SKM-1 treated with dmso at 0.1 percent for 144 hours (cell line): Measurements from ENCODE around the gene SPOCD1.
"Not testable (repeated sequence)": the region's sequence is repeated elsewhere in the genome, so short reads cannot be mapped to it uniquely, and the experiment has no call there.

Experiments
- DNase-seq: peaks from one replicate; lab custom pipeline; 2025; ENCODE audit not compliant: unreplicated experiment; lab: John Stamatoyannopoulos, UW

The SPOCD1 gene

DNA sequence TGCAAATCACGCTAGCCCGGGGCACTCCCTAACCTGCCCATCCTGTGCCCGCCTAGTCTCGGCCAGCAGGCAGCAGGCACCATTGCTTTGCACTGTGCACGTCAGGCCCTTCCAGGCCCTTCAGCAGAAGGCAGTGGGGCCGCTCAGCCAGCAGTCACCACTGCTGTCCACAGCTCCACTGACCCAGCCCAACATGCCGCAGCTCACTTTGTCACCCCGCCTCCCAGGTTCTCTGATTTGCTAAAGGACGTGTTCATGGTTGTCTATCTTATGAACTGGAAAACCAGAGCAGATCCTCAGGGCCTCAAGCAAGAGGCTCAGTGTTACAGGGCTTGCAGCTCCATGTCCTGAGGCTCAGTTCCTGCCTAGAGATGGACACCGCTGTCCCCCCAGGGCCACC, 14.2 kb upstream of the SPOCD1 start:
- no peak for DNase-seq

DNA sequence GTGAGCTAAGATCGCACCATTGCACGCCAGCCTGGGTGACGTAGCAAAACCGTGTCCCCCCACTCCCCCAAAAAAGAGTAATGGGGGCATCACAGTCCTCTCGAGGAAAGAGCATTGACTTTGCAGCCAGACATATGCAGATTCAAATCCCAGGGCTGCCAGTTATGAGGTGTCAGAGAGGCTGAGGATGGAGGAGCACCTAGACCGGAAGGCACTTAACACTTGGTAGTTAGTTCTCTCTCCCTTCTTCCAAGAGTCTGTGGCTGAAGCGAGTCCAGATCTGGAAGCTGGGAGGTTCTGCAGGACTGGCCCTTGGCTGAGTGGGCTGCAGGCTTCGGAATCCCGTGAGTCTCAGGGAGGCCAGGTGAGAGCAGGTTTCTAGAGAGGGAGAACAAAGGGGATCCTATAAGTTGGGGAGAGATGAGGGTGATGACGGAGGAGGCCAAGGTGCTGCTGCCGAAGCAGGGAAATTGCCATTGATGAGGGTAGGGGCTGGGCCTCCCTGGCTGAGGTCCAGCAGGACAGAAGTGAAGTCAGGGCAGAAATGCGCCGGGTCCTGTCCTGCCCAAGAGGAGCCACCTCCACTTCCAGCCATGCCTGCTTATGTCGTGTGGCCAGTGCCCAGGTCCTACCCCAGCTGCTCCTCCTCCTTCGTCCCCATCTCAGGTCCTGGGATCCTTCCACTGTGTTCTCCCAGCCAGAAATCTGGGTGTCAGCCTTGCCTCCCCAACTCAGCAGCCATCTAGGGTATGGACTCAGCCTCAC, 13.3 kb upstream of the SPOCD1 start:
- no peak for DNase-seq

DNA sequence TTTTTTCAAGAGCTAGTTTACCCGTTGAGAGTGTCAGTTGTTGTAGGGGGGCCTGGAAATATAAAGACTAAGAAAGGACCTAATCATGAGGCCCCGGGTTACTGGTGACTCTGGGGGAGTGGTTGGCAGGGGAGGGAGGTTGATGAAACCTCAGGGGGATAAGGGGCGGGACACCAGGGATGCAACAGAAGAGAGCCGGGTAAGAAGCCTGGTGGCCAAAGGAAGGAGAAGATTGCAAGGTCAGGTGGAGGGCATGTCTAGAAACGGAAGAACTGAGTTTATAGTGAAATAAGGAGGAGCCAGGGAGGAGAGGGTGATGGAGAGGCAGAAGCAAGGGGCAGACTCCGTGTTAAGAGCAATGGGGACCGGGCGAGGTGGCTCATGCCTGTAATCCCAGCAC, 12.5 kb upstream of the SPOCD1 start:
- peak; percentile 68 for DNase-seq

DNA sequence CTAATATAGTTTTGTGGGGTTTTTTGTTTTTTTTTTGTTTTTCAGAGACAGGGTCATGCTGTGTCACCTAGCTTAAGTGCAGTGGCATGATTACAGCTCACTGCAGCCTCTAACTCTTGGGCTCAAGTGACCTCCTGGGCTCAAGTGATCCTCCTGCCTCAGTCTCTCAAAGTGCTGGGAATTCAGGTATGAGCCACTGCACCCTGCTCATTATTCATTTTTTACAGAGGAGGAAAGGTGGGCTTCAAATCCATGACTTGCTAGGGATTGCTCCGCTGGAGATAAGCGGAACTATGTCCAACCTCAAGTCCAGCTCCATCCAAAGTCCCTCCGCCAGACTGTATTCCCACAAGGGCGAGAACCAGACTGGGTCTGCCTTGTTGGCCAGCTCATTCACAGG, 8.0 kb upstream of the SPOCD1 start:
- no peak for DNase-seq

DNA sequence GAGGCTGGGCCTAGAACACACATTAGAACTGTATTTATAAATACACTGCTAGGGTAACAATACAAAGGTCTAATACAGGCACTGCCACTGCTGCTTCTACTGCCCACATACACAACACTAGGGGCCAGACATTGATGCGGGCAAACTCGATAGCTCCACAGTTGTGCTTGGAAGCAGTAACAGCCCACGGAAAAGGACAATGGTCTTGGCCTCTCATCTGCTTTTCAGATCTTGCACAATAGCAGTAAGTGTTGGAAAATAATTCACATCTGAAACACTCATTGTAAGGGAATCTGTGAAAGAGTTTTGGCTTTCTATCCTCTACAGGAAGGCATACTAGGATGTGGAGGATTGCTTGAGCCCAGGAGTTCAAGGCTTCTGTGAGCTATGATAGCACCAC, 6.9 kb upstream of the SPOCD1 start:
- DNase-seq, result no peak

DNA sequence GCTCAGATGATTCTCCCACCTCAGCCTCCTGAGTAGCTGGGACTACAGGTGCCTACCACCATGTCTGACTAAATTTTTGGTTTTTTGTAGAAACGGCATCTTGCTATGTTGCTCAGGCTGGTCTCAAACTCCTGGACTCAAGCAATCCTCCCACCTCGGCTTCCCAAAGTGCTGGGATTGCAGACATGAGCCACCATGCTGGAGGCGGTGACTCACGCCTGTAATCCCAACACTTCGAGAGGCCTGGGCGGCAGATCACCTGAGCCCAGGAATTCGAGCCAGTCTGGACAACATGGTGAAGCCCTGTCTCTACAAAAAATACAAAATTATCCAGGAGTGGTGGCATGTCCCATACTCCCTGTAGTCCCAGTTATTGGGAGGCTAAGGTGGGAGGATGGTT, 4.4 kb upstream of the SPOCD1 start:
- DNase-seq, result not testable (repeated sequence)

DNA sequence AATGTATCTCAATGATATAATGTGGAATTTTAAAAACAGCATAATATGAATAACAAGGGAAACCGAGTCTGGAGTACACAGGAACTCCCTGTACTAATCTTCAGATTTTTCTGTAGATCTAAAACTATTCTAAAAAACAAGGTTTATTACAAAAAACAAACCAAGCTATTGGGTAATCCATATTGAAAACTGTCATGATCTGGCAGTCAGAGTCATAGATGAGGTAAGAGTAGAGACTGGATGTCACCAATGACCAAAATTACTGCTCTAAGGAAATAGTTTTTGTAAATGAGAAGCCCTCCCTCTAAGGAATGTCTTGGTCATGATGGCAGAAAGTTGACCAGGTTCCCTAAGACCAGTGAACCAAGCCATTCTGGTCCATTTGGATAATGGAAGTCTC, 2.4 kb upstream of the SPOCD1 start:
- DNase-seq, result no peak

DNA sequence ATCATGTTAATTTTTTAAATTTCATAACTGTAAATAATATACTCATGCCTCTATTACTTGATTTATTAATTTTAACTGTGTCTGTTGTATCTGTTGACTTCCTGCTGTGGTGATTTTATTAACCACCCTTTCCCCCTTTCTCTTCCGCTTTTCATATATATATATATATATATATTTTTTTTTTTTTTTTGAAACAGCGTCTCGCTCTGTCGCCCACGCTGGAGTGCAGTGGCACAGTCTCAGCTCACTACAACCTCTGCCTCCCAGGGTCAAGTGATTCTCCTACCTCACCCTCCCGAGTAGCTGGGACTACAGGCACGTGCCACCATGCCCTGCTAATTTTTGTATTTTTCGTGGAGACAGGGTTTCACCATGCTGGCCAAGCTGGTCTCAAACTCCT, 1.1 kb upstream of the SPOCD1 start:
- DNase-seq, result not testable (repeated sequence)

DNA sequence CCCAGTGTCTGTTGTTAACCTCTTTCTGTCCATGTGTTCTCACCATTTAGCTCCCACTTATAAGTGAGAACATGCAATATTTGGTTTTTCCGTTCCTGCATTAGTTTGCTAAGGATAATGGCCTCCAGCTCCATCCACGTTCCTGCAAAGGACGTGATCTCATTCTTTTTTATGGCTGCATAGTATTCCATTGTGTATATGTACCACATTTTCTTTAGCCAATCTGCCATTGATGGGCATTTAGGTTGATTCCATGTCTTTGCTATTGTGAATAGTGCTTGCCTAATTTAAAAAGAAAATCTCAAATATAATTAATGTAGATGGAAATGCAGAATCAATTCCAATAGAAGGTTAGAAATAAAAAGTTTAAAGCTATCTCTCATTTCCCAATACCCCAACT, 679 bp upstream of the SPOCD1 start:
- not testable (repeated sequence) for DNase-seq

DNA sequence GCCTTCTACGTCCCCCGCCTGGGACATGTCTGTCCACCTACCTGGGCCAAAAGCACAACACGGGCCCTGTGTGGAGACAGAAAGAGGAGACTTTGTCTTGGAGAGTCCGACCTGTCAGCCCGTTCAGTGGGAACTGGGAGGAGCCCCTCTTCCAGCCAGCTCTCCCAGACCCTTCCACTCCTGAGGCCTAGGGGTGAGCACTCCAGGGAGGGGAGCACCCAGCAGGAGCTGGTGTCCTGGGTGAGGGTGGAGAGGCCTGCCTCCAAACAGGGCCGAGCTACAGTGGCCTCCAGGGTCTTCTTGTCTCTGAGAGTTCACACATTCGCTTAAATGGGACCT, 546 bp downstream of the SPOCD1 start:
- DNase-seq, result no peak

DNA sequence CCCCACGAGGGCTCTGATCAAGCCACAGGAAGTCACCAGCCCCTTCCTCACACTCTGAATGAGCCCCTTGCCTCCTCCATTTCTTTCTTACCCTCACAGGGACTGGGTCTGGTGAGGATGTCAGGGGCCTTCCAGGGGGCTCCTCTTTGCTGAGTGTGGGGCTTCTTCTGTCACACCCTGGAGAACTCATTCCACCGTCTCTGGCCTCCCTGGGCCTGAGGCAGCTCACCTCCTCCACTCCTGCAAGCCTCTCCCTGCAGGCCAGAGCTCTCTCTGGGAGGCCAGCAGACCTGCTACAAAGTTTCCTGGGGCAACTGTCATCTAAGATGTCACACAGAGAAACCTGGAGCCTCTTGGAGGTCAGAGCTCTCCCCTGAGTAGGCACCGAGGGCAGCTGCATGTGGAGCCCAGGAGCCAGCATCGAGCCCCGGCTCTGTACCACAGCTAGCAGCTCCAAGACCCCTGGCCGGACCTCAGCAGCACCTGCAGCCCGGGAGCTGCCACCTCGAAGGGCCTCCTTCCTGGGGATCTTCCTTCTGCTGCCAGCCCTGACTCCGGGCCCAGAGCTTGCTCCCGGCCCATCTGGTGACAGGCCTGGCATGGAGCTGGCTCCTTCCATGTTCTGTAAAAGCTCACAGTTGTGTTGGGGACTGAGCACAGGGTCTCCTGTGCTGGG, 1.1 kb downstream of the SPOCD1 start:
- DNase-seq, result no peak

DNA sequence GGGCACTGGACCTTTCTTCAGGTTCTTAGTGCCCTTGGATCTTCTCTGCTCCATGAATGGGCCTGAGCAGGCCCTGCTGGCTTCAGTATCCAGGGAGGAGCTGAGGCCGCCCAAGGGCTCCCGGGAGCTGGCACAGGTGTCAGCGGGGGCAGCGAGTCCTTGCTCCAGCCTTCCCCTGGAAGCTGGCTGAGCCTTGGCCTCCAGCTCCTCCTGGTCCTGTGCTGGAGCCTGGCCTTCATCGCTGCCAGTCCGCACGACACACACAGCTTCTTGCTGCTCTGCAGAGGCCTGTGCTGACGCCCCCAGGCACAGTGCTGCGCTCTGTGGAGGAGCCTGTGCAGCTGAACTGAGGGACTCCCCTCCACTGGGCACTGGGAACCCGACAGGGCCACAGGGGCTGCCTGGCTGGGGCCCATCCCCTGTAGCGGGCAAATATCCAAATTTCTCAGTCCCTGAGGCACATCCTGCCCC, 1.7 kb downstream of the SPOCD1 start:
- no peak for DNase-seq

DNA sequence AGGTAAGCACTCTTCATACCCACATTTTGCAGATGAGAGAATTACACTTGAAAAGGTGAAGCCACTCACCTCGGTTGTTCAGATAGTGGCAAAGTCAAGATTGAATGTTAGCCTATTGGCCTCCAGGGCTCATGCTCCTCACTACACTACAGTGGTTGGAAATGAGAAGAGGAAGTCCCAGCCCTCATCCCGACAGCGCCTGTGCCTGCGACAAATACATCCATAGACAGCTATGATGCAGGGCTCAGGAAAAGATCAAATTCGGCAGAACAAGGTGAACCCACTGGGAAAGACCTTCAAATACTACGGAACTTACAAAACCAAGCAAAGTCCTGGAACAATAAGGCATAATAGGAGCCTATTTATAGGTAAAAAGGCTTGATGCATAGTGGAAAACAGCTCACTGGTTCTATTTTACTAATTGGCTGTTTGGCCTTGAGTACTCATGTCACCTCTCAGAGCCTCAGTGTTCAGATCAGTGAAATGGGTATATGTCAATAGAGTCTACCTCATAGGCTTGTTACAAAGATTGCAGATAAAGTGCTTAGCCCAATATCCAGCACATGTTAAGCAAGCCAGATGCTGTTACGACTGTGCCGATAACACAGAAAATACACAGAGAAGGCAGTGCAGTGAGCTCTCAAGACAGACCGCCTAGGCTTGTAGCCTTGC, 3.5 kb downstream of the SPOCD1 start:
- no peak for DNase-seq

DNA sequence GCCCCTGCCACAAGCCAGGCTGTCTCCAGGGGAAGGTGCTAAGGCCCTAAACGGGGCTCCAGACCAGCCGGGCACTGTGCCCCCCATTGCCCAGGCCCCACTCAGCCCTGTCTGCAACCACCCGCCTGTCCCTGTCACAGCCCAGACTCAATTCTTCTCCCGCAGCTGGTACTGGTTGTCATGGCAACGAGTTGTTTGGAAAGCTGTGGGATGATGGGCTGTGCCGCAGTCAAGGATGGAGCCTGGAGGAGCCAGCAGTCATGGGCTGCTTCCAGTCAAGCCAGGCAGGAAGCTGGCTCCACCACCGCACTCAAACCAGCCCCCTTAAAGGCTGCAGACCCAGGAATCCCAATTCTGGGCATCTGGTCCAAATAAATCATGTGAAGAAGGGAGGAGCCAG, 4.2 kb downstream of the SPOCD1 start:
- DNase-seq, result no peak

DNA sequence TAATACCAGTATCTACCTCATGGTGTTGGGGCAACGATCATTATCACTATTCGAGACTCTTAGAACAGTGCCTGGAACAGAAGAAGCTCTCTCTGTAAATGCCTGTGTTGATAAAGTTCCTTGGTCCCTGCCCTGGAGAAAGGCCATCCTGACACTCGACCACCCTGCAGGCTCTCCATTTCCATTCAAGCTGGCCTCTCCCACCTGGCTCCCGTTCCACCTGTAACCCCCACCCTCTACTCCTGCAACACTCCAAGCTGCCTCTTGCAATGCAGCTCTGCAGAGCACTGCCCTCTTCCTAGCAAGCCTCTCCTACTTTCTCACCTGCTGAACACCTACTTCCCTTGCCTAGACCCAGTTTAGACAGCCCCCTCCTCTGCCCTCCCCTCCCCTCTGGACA, 6.1 kb downstream of the SPOCD1 start:
- no peak for DNase-seq

DNA sequence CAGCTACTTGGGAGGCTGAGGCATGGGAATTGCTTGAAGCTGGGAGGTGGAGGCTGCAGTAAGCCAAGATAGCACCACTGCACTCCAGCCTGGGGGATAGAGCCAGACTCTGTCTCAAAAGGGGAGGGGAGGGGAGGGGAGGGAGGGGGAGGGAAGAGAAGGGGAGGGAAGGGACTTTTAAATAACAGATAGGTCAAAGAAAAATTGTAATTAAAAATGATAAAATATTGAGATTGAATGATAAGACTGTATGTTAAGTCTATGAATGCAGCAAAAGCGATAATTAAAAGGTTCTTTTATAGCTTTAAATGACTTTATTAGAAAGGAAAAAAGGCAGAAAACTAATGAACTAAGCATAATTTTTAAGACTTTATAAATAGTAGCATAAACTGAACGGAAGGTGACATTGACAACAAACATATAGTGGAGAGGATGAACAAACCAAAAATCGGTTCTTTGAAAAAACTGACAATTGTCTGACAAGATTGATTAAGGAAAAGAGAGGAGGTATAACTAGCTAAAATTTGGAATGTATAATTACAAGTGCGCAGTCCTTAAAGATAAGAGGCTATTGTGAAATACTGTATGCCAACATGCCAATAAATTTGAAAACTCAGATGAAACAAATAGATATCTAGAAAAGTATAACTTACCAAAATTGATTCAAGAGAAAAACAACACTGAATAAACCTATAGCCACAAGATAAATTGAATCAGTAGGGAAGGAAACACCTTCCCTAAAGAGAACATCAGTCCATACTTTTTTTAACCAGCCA, 8.4 kb downstream of the SPOCD1 start:
- DNase-seq, result no peak

DNA sequence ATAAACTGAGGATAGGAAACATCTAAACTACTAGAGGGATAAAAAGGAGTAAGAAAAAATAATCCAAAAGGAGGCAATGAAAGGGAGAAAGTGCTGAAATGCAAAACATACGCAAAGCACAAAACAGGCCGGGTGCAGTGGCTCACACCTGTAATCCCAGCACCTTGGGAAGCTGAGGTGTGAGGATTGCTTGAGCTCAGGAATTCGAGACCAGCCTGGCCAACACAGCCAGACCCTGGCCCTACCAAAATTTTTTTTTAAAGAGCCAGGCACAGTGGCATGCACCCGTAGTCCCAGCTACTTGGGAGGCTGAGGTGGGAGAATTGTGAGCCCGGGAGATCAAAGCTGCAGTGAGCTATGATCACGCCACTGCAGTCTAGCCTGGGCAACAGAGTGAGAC, 10.5 kb downstream of the SPOCD1 start:
- no peak for DNase-seq

DNA sequence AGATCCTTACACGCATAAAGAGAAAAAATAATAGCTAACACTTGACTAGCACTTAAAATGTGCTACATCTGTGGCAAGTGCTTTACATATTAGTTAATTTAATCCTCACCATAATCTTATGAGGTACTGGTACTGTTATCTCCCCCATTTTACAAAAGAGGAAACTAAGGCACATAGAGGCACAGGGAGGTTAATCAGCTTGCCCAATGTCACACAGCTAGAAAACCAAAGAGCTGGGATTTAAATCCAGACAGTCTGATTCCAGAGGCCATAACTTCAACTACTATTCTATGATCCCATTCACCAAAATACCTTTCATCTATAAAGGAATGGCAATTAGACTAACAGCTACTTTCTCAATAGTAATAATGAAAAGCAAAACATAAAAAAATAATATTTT, 11.7 kb downstream of the SPOCD1 start:
- no peak for DNase-seq

DNA sequence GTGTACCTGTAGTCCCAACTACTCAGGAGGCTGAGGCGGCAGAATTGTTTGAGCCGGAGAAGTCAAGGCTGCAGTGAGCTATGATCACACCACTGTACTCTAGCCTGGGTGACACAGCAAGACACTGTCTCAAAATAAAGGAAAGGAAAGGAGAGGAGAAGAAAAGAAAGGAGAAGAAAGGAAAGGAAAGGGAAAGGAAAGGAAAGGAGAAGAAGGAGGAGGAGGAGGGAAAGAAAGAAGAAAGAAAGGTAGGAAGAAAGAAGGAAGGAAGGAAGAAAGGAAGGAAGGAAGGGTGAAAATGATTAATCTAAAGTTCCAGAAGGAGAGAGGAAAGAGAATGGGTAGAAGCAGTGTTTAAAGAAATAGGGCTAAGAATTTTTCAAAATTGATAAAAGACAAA, 12.2 kb downstream of the SPOCD1 start:
- DNase-seq, result no peak

DNA sequence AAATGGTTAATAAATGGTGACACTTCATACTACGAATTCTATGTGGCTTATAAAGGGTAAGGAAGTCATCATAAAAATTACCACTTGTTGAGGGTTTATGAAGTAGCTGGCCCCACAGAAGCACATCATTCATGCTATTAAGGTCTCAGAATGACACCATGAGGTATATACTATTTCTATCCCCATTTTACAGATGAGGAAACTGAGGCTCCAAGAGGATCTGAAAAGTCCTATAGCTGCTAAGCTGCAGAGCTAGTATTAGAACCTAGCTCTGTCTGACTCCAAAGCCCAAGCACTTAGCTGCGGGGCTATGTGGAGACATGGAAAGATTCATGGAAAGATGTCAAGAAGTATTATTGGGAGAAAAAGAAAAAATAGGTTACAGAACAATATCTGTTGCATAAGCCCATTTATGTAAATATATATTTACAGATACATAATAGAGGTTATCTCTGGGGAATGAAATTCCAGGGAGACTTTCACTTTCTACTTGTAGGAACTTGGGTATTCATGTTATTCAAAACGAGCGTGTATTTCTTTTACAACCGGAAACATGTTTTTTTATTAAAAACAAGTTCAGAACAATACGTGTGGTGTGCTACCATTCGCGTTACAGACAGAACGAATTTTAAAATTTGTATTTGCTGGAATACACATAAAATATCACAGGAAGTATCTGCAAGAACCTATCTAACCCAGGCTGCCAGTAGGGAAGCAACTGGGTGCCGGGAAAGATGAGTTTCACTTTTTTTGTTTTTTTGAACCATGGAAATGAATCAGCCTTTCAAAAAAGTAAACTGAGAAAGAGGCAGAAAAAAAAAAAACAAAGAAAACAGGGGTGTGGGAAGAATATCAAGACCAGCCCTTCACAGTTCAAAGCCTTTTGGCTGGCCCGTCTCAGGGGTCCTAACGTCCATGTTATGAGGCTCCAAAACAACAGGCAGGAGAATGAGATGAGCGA, 13.4 kb downstream of the SPOCD1 start:
- no peak for DNase-seq
